HCT116 (cell line): ENCODE results near the gene SBF2.

ENCODE experiments used
- ATF3 ChIP-seq: IDR thresholded peaks from 2 replicates; pipeline ENCODE4 v1.6.1; 2012
- EZH2 ChIP-seq: fragments of 200-600 bp; sonication (generic); IDR thresholded peaks from 2 replicates; pipeline ENCODE4 v1.6.1; 2017; ENCODE audit warnings: antibody characterized with exemption, mixed run types
- EZH2phosphoT487 ChIP-seq: fragments of 200-600 bp; IDR thresholded peaks from 2 replicates; pipeline ENCODE4 v1.6.1; 2018; ENCODE audit warnings: antibody characterized with exemption, borderline replicate concordance
- FOSL1 ChIP-seq: IDR thresholded peaks from 2 replicates; pipeline ENCODE4 v1.6.1; 2012; ENCODE audit warnings: low read depth
- POLR2A ChIP-seq: IDR thresholded peaks from 2 replicates; pipeline ENCODE4 v1.7.0; 2011; ENCODE audit warnings: borderline replicate concordance; ENCODE audit not compliant: insufficient read depth, insufficient read length; ENCODE audit errors: extremely low read depth
- POLR2AphosphoS5 ChIP-seq: IDR thresholded peaks from 2 replicates; pipeline ENCODE4 v1.6.1; 2011; ENCODE audit warnings: mild to moderate bottlenecking, low read depth, low read length, moderate library complexity
- RAD21 ChIP-seq: IDR thresholded peaks from 2 replicates; pipeline ENCODE4 v1.6.1; 2012; ENCODE audit warnings: low read depth, mild to moderate bottlenecking
- SRF ChIP-seq: IDR thresholded peaks from 2 replicates; pipeline ENCODE4 v1.6.1; 2012; ENCODE audit warnings: low read depth
- YY1 ChIP-seq: IDR thresholded peaks from 2 replicates; pipeline ENCODE4 v1.6.1; 2011; ENCODE audit warnings: low read length, low read depth, moderate library complexity, mild to moderate bottlenecking; ENCODE audit not compliant: insufficient replicate concordance; ENCODE audit errors: extremely low read depth
- ZFX ChIP-seq: fragments of 450-650 bp; IDR thresholded peaks from 2 replicates; pipeline ENCODE4 v1.6.1; 2017
- TF ChIP-seq, protein P1 (sequence below), 3 experiments: fragments of 200-600 bp in 1 of 3; sonication (generic) in 1 of 3; IDR thresholded peaks in 2 of 3; conservative IDR thresholded peaks in 1 of 3; 2 replicates each; pipeline ENCODE4 v1.5.1; 2012 to 2017; ENCODE audit warnings: low read depth in 2 of 3, low read length in 2 of 3, antibody characterized with exemption in 1 of 3, borderline replicate concordance in 1 of 3, control low read depth in 1 of 3, mild to moderate bottlenecking in 1 of 3, mixed read lengths in 1 of 3, mixed run types in 1 of 3, moderate library complexity in 1 of 3; ENCODE audit not compliant: insufficient read depth in 1 of 3
- TF ChIP-seq, protein P2 (sequence below): IDR thresholded peaks from 2 replicates; pipeline ENCODE4 v1.6.1; 2012

DNA sequence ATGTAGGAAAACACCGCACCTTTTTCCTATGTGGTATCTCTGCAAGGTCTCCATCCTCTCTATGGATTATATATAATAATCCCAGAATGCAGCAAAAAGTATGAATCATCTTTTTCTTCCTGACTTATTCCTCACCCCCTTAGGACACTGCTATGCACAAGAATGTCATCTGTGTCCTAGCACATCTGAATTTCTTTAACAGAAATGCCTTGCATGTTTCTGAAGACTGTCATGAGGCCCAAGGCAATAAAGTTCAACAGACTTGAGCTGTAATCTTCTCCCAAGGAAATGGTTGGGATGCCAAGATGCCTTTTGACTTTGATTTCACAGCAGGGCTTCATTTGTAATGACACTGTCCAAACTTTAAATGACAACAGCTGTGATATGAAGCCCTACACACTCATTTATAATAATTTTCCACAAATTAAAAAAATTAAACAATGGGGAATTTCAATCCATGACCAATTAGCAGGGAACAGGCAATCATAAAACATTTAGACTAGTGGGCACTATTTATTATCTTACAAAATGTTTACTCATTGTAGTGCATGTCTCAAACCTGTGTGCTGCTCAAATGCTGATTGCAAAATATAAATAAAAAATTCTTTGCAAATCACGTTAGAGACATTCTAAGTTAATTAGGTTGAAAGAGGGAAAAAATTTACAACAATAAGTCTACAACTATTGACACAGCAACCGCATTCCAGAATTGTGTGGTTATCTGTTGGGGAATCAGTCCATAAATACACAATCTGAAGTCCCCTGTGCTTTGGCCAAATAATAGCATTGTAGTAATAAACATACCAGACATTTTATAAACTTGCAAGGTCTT lies 387.8 kb downstream of the SBF2 start:
- TF ChIP-seq POLR2AphosphoS5 (no peak), SRF (no peak), POLR2A (no peak), FOSL1 (peak; percentile 35; the same call in 1 of the 2 replicates), EZH2 (no peak), YY1 (no peak), EZH2phosphoT487 (no peak), RAD21 (no peak), ZFX (no peak), ATF3 (no peak)
- TF ChIP-seq, protein P1, sequence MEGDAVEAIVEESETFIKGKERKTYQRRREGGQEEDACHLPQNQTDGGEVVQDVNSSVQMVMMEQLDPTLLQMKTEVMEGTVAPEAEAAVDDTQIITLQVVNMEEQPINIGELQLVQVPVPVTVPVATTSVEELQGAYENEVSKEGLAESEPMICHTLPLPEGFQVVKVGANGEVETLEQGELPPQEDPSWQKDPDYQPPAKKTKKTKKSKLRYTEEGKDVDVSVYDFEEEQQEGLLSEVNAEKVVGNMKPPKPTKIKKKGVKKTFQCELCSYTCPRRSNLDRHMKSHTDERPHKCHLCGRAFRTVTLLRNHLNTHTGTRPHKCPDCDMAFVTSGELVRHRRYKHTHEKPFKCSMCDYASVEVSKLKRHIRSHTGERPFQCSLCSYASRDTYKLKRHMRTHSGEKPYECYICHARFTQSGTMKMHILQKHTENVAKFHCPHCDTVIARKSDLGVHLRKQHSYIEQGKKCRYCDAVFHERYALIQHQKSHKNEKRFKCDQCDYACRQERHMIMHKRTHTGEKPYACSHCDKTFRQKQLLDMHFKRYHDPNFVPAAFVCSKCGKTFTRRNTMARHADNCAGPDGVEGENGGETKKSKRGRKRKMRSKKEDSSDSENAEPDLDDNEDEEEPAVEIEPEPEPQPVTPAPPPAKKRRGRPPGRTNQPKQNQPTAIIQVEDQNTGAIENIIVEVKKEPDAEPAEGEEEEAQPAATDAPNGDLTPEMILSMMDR (IDR thresholded peaks at IDR 0.05 in 2 of 3, conservative IDR thresholded peaks at IDR 0.05 in 1 of 3; ENCODE audit: borderline replicate concordance in 1 of 3, insufficient read depth in 1 of 3, low read depth in 2 of 3, low read length in 2 of 3), result no peak
- TF ChIP-seq, protein P2, sequence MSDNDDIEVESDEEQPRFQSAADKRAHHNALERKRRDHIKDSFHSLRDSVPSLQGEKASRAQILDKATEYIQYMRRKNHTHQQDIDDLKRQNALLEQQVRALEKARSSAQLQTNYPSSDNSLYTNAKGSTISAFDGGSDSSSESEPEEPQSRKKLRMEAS, result no peak; the same call in 1 of the 2 replicates
